SK-N-SH (cell line): Measurements from ENCODE around the gene RITA1.

Experiments
- CTCF ChIP-seq: fragments of 200-600 bp; sonication (generic); IDR thresholded peaks from 2 replicates; pipeline ENCODE4 v1.6.1; 2017; ENCODE audit warnings: antibody characterized with exemption, mild to moderate bottlenecking, moderate library complexity
- EZH2phosphoT487 ChIP-seq: fragments of 200-600 bp; sonication (generic); IDR thresholded peaks from 2 replicates; pipeline ENCODE4 v1.6.1; 2017; ENCODE audit warnings: low read depth, mixed run types, mild to moderate bottlenecking, antibody characterized with exemption, moderate library complexity, borderline replicate concordance

- TF ChIP-seq CTCF (peak; percentile 95), EZH2phosphoT487 (no peak)
These were observed 10.8 kb upstream of the RITA1 start for GRCh38 chr12:113174461-113175384.
